Keratinocyte (primary cell): ENCODE data around the gene FRS2. TPM values are rescaled to one million over a fixed set of nuclear protein-coding genes. Genes with fewer than 3 reads are reported as not detected.
A peak's percentile ranks its signal among the peaks of the same experiment; 100 is the strongest.

Experiments used
- DNase-seq: peaks from one replicate; pipeline ENCODE4 v3.0.0-alpha.2; 2011; ENCODE audit warnings: low read depth, missing footprints, low spot score
- FAIRE-seq: peaks from 2 replicates; lab custom pipeline; 2011; peaks lifted over from hg19 to GRCh38; lab: Jason Lieb, UNC
- H2AFZ ChIP-seq: 2 replicates; pipeline ENCODE4 v1.6.0; 2012; ENCODE audit warnings: low read length, control low read depth, inconsistent platforms; ENCODE audit not compliant: control insufficient read depth
- H3K27ac ChIP-seq: 2 replicates; pipeline ENCODE4 v1.5.1; 2011; ENCODE audit warnings: low read length; ENCODE audit not compliant: control insufficient read depth, insufficient read depth
- H3K27me3 ChIP-seq: 3 replicates; pipeline ENCODE4 v1.6.0; 2011; ENCODE audit warnings: low read length; ENCODE audit not compliant: control insufficient read depth, insufficient read depth; ENCODE audit errors: extremely low read depth
- H3K36me3 ChIP-seq, 2 experiments: 2 replicates in 1 of 2; 3 replicates in 1 of 2; pipeline ENCODE4 v1.5.1; 2011; ENCODE audit warnings: low read length in 2 of 2, mild to moderate bottlenecking in 1 of 2; ENCODE audit not compliant: control insufficient read depth in 2 of 2, insufficient read depth in 2 of 2; ENCODE audit errors: extremely low read depth in 1 of 2
- H3K4me1 ChIP-seq: 3 replicates; pipeline ENCODE4 v1.5.1; 2011; ENCODE audit warnings: low read length; ENCODE audit not compliant: control insufficient read depth, insufficient read depth; ENCODE audit errors: extremely low read depth
- H3K4me2 ChIP-seq: 3 replicates; pipeline ENCODE4 v1.6.0; 2011; ENCODE audit warnings: low read depth, low read length; ENCODE audit not compliant: control insufficient read depth, insufficient read depth; ENCODE audit errors: extremely low read depth
- H3K4me3 ChIP-seq, 3 experiments: fragments of 200-600 bp in 1 of 3; sonication (generic) in 1 of 3; 2 replicates in 2 of 3; 3 replicates in 1 of 3; pipeline ENCODE4 v1.5.1; 2011 to 2016; ENCODE audit warnings: low read length in 3 of 3, mild to moderate bottlenecking in 3 of 3, control low read depth in 2 of 3, inconsistent platforms in 1 of 3, low read depth in 1 of 3, mixed read lengths in 1 of 3, mixed run types in 1 of 3, moderate library complexity in 1 of 3; ENCODE audit not compliant: control insufficient read depth in 2 of 3, insufficient read depth in 2 of 3; ENCODE audit errors: extremely low read depth in 1 of 3
- H3K79me2 ChIP-seq: 2 replicates; pipeline ENCODE4 v1.6.0; 2012; ENCODE audit warnings: low read length; ENCODE audit not compliant: control insufficient read depth, insufficient read depth
- H3K9ac ChIP-seq: 3 replicates; pipeline ENCODE4 v1.6.0; 2011; ENCODE audit warnings: low read length; ENCODE audit not compliant: control insufficient read depth, insufficient read depth; ENCODE audit errors: extremely low read depth
- H3K9me1 ChIP-seq: 3 replicates; pipeline ENCODE4 v1.6.0; 2011; ENCODE audit warnings: low read length; ENCODE audit not compliant: control insufficient read depth, insufficient read depth; ENCODE audit errors: extremely low read depth
- H3K9me3 ChIP-seq: 2 replicates; pipeline ENCODE4 v1.5.1; 2012; ENCODE audit warnings: low read depth, low read length; ENCODE audit not compliant: control insufficient read depth
- H4K20me1 ChIP-seq: 3 replicates; pipeline ENCODE4 v1.6.0; 2011; ENCODE audit warnings: low read length; ENCODE audit not compliant: control insufficient read depth, insufficient read depth; ENCODE audit errors: extremely low read depth
- CTCF ChIP-seq, 3 experiments: IDR thresholded peaks in 1 of 3; conservative IDR thresholded peaks in 1 of 3; optimal IDR thresholded peaks in 1 of 3; 2 replicates in 2 of 3; 3 replicates in 1 of 3; pipeline versions ENCODE3 to v1.5.1; 2011; ENCODE audit warnings: low read length in 3 of 3, mild to moderate bottlenecking in 3 of 3, moderate library complexity in 2 of 3, control low read depth in 1 of 3, inconsistent platforms in 1 of 3; ENCODE audit not compliant: insufficient read depth in 2 of 3; ENCODE audit errors: extremely low read depth in 1 of 3
- EZH2 ChIP-seq: IDR thresholded peaks from one replicate; pipeline ENCODE4 v1.6.1; 2012; ENCODE audit warnings: inconsistent platforms, mild to moderate bottlenecking, low read length, moderate library complexity
- dilution Hi-C: fragments of 300-500 bp; cut with MboI; formaldehyde crosslinking; loops from one replicate; pipeline ENCODE4 v1.7.0; 2020; ENCODE audit warnings: low sequenced_read_pairs; ENCODE audit not compliant: extremely low pct_ligation_motif_present
- polyA plus RNA-seq, 5 experiments: library from polyadenylated mRNA; depleted of rRNA in 3 of 5; stranded (reverse) in 3 of 5; stranded (forward) in 1 of 5; unstranded in 1 of 5; fragments of >200 nt; gene quantifications; 1 replicate in 1 of 5; 2 replicates in 3 of 5; 3 replicates in 1 of 5; pipeline versions ENCODE4 v1.2.1 to v1.2.3, GENCODE V29; 2011 to 2012; ENCODE audit warnings: missing spikeins in 2 of 5, low read depth in 1 of 5, low replicate concordance in 1 of 5

Gene FRS2
- polyA plus RNA-seq, 1 donor (not counting 4 experiments of a cell fraction or from before 2014, with no cell fraction given): 28.6 TPM

- no peaks in the 10 kb centered on the region for H3K36me3 ChIP-seq
- no peak overlapping the region for H3K4me3 ChIP-seq
- H3K79me2 ChIP-seq: peaks cover 92% of the 10 kb centered on the region
- no peaks in the 10 kb centered on the region for H3K9me1 ChIP-seq
- H3K4me2 ChIP-seq: no peak overlapping the region
- no peak overlapping the region for H2AFZ ChIP-seq
- peaks cover 6% of the 10 kb centered on the region for H4K20me1 ChIP-seq
- FAIRE-seq (no peak), DNase-seq (no peak)
- H3K27ac ChIP-seq: no peak overlapping the region
- no peaks in the 10 kb centered on the region for H3K9me3 ChIP-seq
- peaks cover 37% of the 10 kb centered on the region for H3K4me1 ChIP-seq
- TF ChIP-seq CTCF (optimal IDR thresholded peaks at IDR 0.05 in 1 of 3, IDR thresholded peaks at IDR 0.05 in 1 of 3, conservative IDR thresholded peaks at IDR 0.05 in 1 of 3; ENCODE audit: extremely low read depth in 1 of 3, insufficient read depth in 2 of 3, low read length in 3 of 3) (no peak), EZH2 (no peak)
- no peaks in the 10 kb centered on the region for H3K27me3 ChIP-seq
- H3K9ac ChIP-seq: no peak overlapping the region
- dilution Hi-C loops: no loop called here
Measured at GRCh38 chr12:69497308-69498026, 27.3 kb downstream of the FRS2 start.

GRCh38 chr12:69500631-69501030, 30.4 kb downstream of the FRS2 start:
- H3K27ac ChIP-seq: peak overlapping the region; percentile 29
- peaks cover 44% of the 10 kb centered on the region for H3K4me1 ChIP-seq
- H3K4me2 ChIP-seq: peak overlapping the region; percentile 68

More at GRCh38 chr12:69500631-69501030, 30.4 kb downstream of the FRS2 start:
- Histone ChIP-seq H3K9me1 (no peaks in the 10 kb centered on the region), H3K36me3 (no peaks in the 10 kb centered on the region), H3K9ac (no peak overlapping the region), H4K20me1 (peaks cover 6% of the 10 kb centered on the region), H3K79me2 (peaks cover 93% of the 10 kb centered on the region), H3K4me3 (peak overlapping the region in 1 of 3 experiments; percentile 51), H3K9me3 (no peaks in the 10 kb centered on the region), H3K27me3 (no peaks in the 10 kb centered on the region), H2AFZ (no peak overlapping the region)
- DNase-seq (peak; percentile 9), FAIRE-seq (no peak)
- dilution Hi-C loops: no loop called here
- TF ChIP-seq EZH2: no peak
- TF ChIP-seq CTCF (optimal IDR thresholded peaks at IDR 0.05 in 1 of 3, IDR thresholded peaks at IDR 0.05 in 1 of 3, conservative IDR thresholded peaks at IDR 0.05 in 1 of 3; ENCODE audit: extremely low read depth in 1 of 3, insufficient read depth in 2 of 3, low read length in 3 of 3): no peak
